ENCODE data around the gene MYT1.

Gene MYT1

DNA sequence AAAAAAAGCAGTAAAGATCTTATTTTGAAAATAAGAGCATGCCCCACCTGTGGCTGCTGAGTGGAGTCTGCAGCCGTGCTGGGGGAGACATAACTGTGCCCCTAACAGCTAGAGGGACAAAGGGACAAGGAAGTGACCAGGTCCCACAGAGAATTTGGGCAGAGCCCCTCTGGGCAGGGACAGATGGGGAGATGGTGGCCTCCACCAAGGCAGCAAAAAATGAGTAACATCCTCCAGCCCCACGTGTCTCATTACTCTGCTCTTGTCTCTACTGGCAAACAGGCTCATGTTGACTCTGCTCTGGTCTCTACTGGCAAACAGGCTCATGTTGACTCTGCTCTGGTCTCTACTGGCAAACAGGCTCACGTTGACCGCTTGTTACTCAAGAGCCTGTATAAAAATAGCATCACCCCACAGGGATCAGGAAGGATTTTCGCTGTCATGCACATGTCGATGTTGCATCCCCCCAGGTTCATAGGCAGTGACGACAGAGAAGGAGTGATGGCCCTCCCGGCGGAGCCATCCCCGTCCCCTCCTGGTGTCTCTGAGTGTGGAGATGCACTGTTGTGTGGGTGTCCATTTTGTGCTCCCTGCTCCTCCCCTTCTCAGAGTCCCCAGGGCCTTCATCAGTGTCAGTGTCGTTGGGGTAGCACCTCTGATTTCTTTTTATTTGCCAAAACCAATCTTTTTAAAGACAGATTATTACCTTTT, 74.0 kb downstream of the MYT1 start:
- Mint-ChIP-seq H3K27ac (no peak overlapping the region), H3K27me3 (no peaks in the 10 kb centered on the region), H3K9me3 (ENCODE audit: low read depth) (no peaks in the 10 kb centered on the region), H3K36me3 (no peaks in the 10 kb centered on the region), H3K4me1 (ENCODE audit: low read depth) (peaks cover 8% of the 10 kb centered on the region), H3K4me3 (no peak overlapping the region)

DNA sequence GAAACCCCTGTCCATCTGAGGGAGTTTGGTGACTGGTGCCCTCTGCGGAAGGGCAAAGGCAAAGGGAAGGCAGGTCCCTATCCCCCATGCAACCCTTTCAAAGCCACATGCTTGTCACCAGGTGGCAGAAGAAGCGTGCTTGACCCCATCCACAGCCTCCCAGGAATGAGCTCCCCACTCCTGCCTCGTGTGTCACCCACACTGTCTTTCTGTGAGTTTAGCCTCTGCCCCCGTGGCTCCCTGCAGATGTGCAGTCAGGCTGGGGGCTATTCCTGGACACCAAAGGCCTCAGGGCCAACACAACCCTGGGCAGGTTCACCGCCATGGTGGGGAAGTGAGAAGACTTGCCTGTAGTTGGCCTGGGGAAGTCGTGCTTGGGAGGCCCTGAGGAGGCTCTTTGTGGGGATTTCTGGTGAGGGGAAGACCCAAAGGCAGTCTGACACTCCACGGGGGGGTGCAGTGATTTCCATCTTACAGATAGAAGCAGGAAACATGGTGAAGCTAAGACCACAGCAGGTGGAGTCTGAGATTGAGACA, 74.7 kb downstream of the MYT1 start:
- Mint-ChIP-seq H3K4me3 (no peak overlapping the region), H3K9me3 (ENCODE audit: low read depth) (no peaks in the 10 kb centered on the region), H3K27ac (no peak overlapping the region), H3K4me1 (ENCODE audit: low read depth) (peaks cover 2% of the 10 kb centered on the region), H3K36me3 (no peaks in the 10 kb centered on the region), H3K27me3 (no peaks in the 10 kb centered on the region)

DNA sequence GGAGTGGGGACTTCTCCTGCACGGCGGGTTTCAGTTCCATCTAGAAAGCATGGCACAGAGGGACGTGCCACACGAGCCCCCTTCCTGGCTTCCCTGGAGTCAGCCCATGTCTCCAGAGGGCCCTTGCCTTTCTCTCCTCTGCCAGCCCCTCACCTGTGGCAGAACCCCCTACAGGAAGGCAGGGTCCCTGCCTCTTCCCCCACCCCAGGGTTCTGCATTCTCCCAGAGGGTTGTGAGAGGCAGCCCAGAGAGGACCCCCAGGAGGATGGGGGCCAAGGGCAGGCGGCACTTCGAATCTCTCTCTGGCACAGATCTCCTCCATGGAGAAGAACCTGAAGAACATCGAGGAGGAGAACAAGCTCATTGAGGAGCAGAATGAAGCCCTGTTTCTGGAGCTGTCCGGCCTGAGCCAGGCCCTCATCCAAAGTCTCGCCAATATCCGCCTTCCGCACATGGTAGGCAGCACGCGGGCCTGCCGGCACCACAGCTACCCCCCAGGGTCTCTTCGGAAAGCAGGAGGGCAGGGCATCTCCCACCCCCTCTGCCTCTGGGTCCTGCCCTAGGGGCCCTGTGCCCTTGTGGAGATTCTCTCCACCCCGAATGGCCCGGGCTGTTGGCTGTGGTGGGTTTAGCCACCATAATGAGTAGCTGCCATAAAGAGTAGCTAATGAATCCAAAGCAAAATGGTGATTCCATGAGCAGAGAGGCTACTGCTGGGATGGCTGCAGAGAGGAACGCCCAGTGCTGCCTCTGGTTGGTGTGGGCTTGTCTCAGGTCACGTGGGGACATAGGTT, 75.4 kb downstream of the MYT1 start:
- H3K27ac Mint-ChIP-seq = no peak overlapping the region

DNA sequence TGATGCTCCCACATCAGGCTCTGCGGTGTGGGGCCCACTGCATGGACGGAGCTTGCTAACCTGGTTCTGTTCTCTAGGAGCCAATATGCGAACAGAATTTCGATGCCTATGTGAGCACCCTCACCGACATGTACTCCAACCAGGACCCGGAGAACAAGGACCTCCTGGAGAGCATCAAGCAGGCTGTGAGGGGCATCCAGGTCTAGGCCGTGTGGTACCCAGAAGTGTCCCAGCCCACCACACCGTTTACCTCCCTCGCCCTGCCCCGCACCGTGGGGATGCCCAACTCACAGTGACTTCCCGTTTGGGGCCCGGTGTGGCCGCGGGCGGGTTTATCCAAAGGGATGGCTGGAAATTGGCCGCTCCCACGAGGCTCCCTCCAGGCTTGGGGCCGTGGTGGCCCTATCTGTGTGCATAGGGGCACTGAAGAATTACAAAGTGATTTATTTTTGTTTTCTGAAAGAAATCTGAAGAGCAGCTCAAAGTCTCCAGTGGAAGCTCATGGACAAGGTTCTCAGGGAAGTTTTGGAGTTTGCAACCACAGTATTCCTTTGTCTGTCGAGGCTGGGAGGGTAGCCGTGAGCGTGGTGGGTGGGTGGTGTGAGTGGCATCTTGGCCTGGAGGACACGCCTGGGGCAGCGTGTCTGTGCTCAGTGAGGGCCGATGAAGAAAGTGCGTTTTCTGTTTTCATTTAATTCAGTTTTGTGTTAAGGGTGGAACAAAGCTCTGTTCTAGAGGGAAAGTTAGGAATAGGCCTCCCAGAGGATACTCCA, 76.2 kb downstream of the MYT1 start:
- H3K27ac Mint-ChIP-seq = no peak overlapping the region
- H3K4me3 Mint-ChIP-seq = no peak overlapping the region
- H3K4me1 Mint-ChIP-seq (ENCODE audit: low read depth) = peaks cover 6% of the 10 kb centered on the region
- no peaks in the 10 kb centered on the region for H3K9me3 Mint-ChIP-seq (ENCODE audit: low read depth)
- no peaks in the 10 kb centered on the region for H3K27me3 Mint-ChIP-seq
- H3K36me3 Mint-ChIP-seq = no peaks in the 10 kb centered on the region

More for the DNA sequence above, 75.4 kb downstream of the MYT1 start:
- Mint-ChIP-seq H3K4me3 (no peak overlapping the region), H3K4me1 (ENCODE audit: low read depth) (peaks cover 3% of the 10 kb centered on the region), H3K36me3 (no peaks in the 10 kb centered on the region), H3K9me3 (ENCODE audit: low read depth) (no peaks in the 10 kb centered on the region), H3K27me3 (no peaks in the 10 kb centered on the region)

DNA sequence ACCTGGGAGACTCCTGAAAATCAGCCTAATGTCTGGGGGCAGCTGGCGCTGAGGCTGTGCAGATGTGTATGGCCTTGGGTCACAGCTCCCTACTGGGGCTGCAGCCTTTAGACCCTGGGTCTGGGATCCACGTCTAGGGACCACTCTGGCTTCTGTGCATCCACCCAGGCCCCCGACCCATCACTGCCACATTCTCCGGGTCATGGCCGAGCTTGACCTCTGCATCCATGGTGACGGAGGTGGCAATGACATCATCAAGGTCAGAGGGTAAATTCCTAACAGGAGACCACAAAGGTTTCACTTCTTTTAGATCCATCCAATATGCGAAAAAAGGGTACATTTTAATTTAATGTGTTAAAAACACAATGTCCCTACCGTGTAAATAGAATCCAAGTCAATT, 76.8 kb downstream of the MYT1 start:
- no peaks in the 10 kb centered on the region for H3K36me3 Mint-ChIP-seq
- H3K4me1 Mint-ChIP-seq (ENCODE audit: low read depth) = peaks cover 9% of the 10 kb centered on the region
- no peaks in the 10 kb centered on the region for H3K27me3 Mint-ChIP-seq
- H3K27ac Mint-ChIP-seq = no peak overlapping the region
- H3K9me3 Mint-ChIP-seq (ENCODE audit: low read depth) = no peaks in the 10 kb centered on the region
- no peak overlapping the region for H3K4me3 Mint-ChIP-seq

DNA sequence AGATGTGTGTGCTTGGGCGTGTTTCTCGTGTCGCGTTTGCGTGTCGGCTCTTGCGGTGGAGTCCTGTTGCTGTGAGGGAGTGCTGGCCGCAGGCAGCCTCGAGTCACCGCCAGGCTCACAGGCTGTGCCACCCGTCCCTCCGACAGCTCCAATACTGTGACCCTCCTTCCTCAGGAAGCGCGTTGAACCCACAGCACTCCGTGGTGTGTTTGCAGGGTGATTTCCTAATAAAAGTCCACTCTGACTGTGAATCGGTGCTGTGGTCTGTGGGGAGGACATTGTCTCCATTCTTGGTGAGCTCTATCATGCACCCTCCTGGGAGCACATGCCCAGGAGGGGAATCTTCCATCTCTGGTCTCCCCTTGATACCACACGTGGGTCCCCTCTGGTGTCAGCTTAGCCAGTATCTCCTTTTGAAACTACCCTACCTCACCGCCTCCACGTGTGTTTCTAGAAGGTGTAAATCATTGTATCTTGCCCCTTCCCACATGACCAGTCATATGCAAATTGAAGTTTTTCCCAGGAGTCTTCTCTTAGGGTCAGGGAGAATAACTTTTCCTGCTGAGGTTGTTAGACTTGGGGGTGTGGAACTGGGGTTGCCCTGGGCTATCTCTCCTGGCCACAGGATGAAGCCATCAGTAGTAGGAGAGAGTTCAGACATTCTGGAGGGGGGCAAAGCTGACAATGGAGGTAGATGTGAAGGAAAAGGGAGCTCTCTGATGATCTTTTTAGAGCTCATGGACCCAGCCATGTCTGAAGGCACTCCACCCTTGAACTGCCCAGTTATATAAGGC, 77.9 kb downstream of the MYT1 start:
- H3K4me1 Mint-ChIP-seq (ENCODE audit: low read depth) = peaks cover 9% of the 10 kb centered on the region
- H3K9me3 Mint-ChIP-seq (ENCODE audit: low read depth) = no peaks in the 10 kb centered on the region
- no peaks in the 10 kb centered on the region for H3K36me3 Mint-ChIP-seq
- no peak overlapping the region for H3K4me3 Mint-ChIP-seq
- H3K27me3 Mint-ChIP-seq = no peaks in the 10 kb centered on the region
- H3K27ac Mint-ChIP-seq = no peak overlapping the region

DNA sequence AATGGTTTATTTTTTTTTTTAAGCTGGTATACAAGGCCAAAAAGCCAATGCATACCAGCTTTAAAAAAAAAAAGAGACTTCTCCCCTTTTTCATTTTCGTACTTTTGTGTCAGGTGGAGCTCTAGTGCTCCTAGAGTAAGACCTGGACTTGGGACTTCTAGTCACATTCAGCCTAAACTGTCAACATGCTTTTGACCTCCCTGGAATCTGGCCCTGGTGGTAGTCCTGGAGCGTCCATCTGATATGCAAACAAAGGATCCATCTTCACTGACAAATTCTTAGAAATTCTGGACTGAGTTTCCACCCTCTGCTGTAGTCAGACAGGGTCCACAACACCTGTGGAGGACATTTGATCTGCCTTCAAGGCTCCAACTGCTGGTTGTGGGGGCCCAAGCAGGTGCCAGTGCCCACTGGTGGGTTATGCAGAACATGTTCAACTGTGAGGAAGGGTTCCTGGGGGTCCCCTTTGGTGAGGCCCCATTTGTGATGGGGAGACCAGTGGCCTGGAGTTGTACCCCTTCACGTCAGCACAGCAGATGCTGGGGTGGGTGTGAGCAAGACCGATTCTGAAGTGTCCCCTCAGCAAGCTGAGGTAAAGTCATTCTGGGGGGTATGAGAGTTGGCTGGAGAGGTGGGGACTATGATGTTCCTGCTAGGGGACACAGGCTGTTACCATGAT, 78.7 kb downstream of the MYT1 start:
- Mint-ChIP-seq H3K4me3 (no peak overlapping the region), H3K4me1 (ENCODE audit: low read depth) (peaks cover 9% of the 10 kb centered on the region), H3K27me3 (no peaks in the 10 kb centered on the region), H3K36me3 (no peaks in the 10 kb centered on the region), H3K9me3 (ENCODE audit: low read depth) (no peaks in the 10 kb centered on the region), H3K27ac (no peak overlapping the region)

DNA sequence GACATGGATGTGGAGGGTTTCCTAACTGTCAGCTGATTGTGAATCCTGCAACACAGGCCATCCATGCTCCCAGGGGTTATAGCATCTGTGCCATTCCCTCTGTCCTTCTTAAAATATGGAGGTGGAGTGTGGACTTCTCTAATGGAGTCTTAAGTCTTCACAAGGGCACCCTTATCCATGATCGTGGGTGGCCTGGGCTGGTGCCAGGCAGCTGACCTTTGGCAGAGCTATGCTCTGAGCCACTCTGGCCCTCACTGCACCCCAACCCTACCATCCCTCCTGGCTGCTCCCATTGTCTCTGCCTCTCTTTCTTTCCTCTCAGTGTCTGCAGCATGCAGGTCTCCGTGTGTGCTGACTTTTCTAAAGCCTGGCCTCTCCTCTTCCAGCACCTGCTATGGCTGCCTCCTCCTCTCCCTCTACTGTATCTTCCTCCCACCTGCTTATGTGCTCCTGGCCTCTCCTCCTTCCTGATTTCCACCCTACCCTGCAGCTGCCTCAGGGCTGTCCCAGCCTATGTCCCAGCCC, 80.1 kb downstream of the MYT1 start:
- no peaks in the 10 kb centered on the region for H3K36me3 Mint-ChIP-seq
- no peak overlapping the region for H3K27ac Mint-ChIP-seq
- no peaks in the 10 kb centered on the region for H3K27me3 Mint-ChIP-seq
- H3K9me3 Mint-ChIP-seq (ENCODE audit: low read depth) = no peaks in the 10 kb centered on the region
- peaks cover 9% of the 10 kb centered on the region for H3K4me1 Mint-ChIP-seq (ENCODE audit: low read depth)
- no peak overlapping the region for H3K4me3 Mint-ChIP-seq

DNA sequence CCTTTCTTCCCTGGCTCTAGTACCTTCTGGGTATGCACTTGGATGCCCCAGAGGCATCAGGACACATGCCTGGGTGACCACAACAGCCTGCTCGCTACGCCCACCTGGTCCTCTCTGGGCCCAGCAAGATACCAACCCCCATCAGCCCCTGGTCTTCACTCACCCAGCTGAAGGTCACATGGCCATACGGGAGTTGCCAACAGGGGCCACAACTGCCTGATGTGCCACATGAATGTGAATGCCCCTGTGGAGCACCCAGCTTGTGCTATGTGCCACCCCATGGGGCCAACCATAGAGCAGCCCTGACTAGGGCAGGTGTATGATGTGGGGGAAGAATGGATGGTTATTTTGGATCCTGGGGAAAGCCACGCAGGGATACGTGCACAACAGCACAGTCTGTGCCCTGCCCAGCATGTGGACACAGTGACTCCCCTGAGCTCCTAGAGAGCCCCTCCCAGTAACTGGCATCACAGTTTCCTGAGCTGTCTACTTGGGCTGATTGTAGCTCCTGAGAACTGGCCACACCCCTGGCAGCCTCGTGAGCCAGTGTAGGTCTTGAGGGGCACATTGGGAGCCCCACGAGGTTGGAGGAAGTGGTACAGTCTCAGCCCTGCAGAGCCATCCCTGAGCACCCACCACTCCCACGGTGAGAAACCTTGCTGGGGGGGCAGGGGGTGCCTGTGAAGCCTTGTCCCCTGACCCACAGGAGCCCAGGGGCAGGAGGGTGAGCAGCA, 80.8 kb downstream of the MYT1 start:
- Mint-ChIP-seq H3K36me3 (no peaks in the 10 kb centered on the region), H3K4me3 (no peak overlapping the region), H3K4me1 (ENCODE audit: low read depth) (peaks cover 9% of the 10 kb centered on the region), H3K27ac (no peak overlapping the region), H3K9me3 (ENCODE audit: low read depth) (no peaks in the 10 kb centered on the region), H3K27me3 (no peaks in the 10 kb centered on the region)

DNA sequence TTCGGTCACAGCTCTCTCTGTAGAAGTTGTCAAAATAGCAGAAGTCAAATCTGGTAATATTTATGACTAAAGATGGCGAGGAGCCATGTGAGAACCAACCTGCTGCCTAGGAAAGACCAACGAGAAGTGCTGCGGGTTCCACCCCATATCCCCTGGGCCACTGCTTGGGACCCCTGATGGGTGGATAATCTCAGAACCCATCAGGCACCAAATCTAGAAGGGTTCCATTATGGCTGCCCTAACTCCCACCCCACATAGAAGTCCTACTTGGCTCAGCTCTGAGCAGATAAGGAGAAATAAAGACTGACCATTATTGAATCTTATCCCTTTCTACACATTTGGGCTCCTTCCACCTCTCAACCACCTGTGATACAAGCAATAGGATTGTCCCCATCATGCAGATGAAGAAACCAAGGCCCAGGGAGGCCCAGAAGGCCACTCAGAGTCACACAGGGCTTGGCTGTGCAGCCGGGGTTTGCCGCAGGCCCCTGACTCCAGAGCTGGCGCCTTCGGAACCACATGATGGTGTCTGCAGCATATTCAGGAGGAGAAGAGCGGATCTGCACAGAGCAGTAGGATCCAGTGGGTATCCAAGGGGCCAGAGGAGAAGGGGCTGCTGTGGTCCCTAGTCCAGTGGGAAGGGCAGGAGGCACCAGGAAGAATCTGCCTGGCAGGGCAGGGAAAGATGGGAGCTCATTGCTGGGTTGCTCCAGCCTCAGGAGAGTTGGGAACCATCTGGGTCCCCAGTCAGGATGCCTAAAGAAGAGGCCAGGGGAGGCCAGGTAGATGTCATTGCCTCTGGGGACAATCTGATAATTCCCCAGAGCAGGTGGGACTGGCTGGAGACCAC, 81.7 kb downstream of the MYT1 start:
- Mint-ChIP-seq H3K9me3 (ENCODE audit: low read depth) (no peaks in the 10 kb centered on the region), H3K4me1 (ENCODE audit: low read depth) (peaks cover 9% of the 10 kb centered on the region), H3K4me3 (no peak overlapping the region), H3K27ac (no peak overlapping the region), H3K36me3 (no peaks in the 10 kb centered on the region), H3K27me3 (no peaks in the 10 kb centered on the region)

DNA sequence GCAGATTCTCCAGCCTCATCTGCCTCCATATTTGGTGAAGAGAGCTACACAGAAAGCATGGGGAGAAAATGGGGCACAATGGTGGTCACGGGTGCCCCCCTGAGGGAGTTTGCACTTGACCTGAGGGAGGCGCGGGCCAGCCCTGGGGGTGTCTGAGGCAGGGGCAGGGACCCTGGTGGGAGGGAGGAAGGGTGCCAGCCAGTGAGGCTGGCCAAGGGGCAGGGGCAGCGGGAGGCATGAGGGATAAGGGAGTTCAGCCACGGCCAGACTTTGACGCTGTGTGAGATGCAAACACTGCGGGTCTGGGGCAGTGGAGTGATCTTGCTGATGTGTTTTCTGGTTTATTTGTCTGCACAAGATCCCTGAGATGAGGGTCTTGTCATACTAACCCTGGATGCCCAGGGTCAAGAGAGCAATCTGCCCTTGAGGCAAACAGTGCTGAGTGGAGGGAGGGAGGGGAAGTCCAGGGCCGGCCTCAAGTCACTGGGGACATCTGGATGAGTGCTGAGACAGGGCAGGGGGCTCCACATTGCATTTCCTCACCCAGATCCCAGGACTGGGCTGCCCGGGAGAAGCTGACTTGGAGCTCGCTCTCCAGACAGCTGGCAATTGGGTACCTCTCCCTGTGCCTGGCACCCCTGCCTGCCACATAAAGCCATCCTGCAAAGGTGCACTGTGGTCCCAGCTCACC, 82.5 kb downstream of the MYT1 start:
- Mint-ChIP-seq H3K4me3 (no peak overlapping the region), H3K9me3 (ENCODE audit: low read depth) (no peaks in the 10 kb centered on the region), H3K27ac (no peak overlapping the region), H3K36me3 (no peaks in the 10 kb centered on the region), H3K27me3 (no peaks in the 10 kb centered on the region), H3K4me1 (ENCODE audit: low read depth) (peaks cover 9% of the 10 kb centered on the region)

DNA sequence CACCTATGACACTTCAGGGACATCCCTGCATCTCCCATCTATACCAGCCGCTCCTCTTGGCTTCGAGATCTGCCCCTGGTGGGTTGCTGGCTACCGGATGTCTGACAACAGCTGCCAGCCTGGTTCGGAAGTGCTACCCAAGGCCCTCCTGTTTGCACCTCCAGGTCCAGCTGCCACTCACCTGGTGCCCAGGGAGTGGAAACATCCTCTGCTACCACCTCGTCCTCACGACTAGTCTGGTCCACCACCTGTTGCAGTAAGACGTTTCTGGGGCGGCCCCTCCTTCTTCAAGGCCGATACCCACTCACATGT, 83.0 kb downstream of the MYT1 start:
- Mint-ChIP-seq H3K4me3 (no peak overlapping the region), H3K4me1 (ENCODE audit: low read depth) (peaks cover 9% of the 10 kb centered on the region), H3K36me3 (no peaks in the 10 kb centered on the region), H3K27me3 (no peaks in the 10 kb centered on the region), H3K27ac (no peak overlapping the region), H3K9me3 (ENCODE audit: low read depth) (no peaks in the 10 kb centered on the region)

Measured in activated naive CD8-positive, alpha-beta T cell (primary cell).